K562 (cell line): ENCODE measurements around the gene ARHGEF1. TPM values are rescaled to one million over a fixed set of nuclear protein-coding genes. Genes with fewer than 3 reads are reported as not detected.

Experiments used
- ATAC-seq: fragments of 200-7000 bp; cut with Tn5 transposase; 3 replicates; pipeline ENCODE4 v1.9.1; 2020; ENCODE audit warnings: moderate library complexity
- BruUV-seq: library from RNA; stranded (reverse); fragments of 400-500 nt; replicated peaks from 2 replicates; lab custom pipeline; 2021; lab: Mats Ljungman, UMichigan
- CTCF ChIA-PET: fragments of 300-600 bp; formaldehyde crosslinking; extraction: SDS; loops from one replicate; lab custom pipeline; 2021; ENCODE audit warnings: low intra/inter-chr PET ratio; lab: Yijun Ruan, JAX
- POLR2A ChIA-PET: fragments of 300-600, 350-650 bp; sonication (Branson Sonifier 250); formaldehyde crosslinking; extraction: SDS; loops from one replicate; lab custom pipeline; 2021; ENCODE audit warnings: antibody characterized with exemption, inconsistent platforms; lab: Yijun Ruan, JAX
- DNase-seq, 4 experiments: peaks; one replicate each; pipeline versions ENCODE4 v3.0.0 to v3.0.0-alpha.2; 2011 to 2018; ENCODE audit warnings: low spot score in 3 of 4, mixed read lengths in 3 of 4; ENCODE audit errors: extremely low read depth in 1 of 4
- FAIRE-seq: peaks from 2 replicates; lab custom pipeline; 2011; peaks lifted over from hg19 to GRCh38; lab: Jason Lieb, UNC
- H2AFZ ChIP-seq: 2 replicates; pipeline ENCODE4 v1.6.0; 2011; ENCODE audit warnings: low read depth, low read length, control low read depth, inconsistent platforms
- H3K27ac ChIP-seq: fragments of 200-600 bp; 3 replicates; pipeline ENCODE4 v1.8.0; 2011; ENCODE audit warnings: low read depth, mild to moderate bottlenecking, control low read depth, inconsistent platforms, low read length, moderate library complexity, mixed read lengths; ENCODE audit errors: extremely low read depth
- H3K27me3 ChIP-seq, 2 experiments: fragments of 300-600 bp in 1 of 2; 2 replicates in 1 of 2; 3 replicates in 1 of 2; pipeline versions ENCODE4 v1.6.0 to v1.8.0; 2011; ENCODE audit warnings: inconsistent platforms in 2 of 2, low read length in 2 of 2, mild to moderate bottlenecking in 1 of 2, mixed read lengths in 1 of 2, moderate library complexity in 1 of 2; ENCODE audit not compliant: control insufficient read depth in 2 of 2, insufficient read depth in 2 of 2
- H3K36me3 ChIP-seq: fragments of 300-600 bp; 3 replicates; pipeline ENCODE4 v1.8.0; 2011; ENCODE audit warnings: mild to moderate bottlenecking, low read length, inconsistent platforms; ENCODE audit not compliant: control insufficient read depth, insufficient read depth
- H3K4me1 ChIP-seq, 2 experiments: fragments of 200-600 bp in 1 of 2; replicated peaks in 1 of 2; 2 replicates in 1 of 2; 3 replicates in 1 of 2; pipeline versions ENCODE4 v1.5.1 to v1.8.0; 2011; ENCODE audit warnings: inconsistent platforms in 2 of 2, low read length in 2 of 2, mild to moderate bottlenecking in 1 of 2, mixed read lengths in 1 of 2, moderate library complexity in 1 of 2; ENCODE audit not compliant: control insufficient read depth in 2 of 2, insufficient read depth in 2 of 2
- H3K4me2 ChIP-seq: 2 replicates; pipeline ENCODE4 v1.6.1; 2011; ENCODE audit warnings: low read length, control low read depth, inconsistent platforms, mixed read lengths; ENCODE audit not compliant: insufficient read depth
- H3K4me3 ChIP-seq: fragments of 200-600 bp; sonication (generic), shearing (Covaris generic); 2 replicates; pipeline ENCODE4 v1.5.1; 2016; ENCODE audit warnings: control low read depth, inconsistent platforms
- H3K79me2 ChIP-seq: fragments of 200-600 bp; 3 replicates; pipeline ENCODE4 v1.8.0; 2011; ENCODE audit warnings: low read length, inconsistent platforms; ENCODE audit not compliant: control insufficient read depth, insufficient read depth
- H3K9ac ChIP-seq, 2 experiments: 2 replicates each; pipeline versions ENCODE4 v1.6.0 to v1.6.1; 2011; ENCODE audit warnings: low read depth in 2 of 2, low read length in 2 of 2, control low read depth in 1 of 2, inconsistent platforms in 1 of 2, mild to moderate bottlenecking in 1 of 2, mixed read lengths in 1 of 2; ENCODE audit not compliant: insufficient read depth in 1 of 2
- H3K9me1 ChIP-seq: one replicate; pipeline ENCODE4 v1.6.0; 2011; ENCODE audit warnings: inconsistent platforms, mild to moderate bottlenecking, low read length, moderate library complexity; ENCODE audit not compliant: control insufficient read depth, insufficient read depth
- H3K9me3 ChIP-seq: replicated peaks from 2 replicates; pipeline ENCODE4 v1.5.1; 2011; ENCODE audit warnings: low read depth, low read length, inconsistent platforms; ENCODE audit not compliant: control insufficient read depth, insufficient read depth
- H4K20me1 ChIP-seq: replicated peaks from 2 replicates; pipeline ENCODE4 v1.6.1; 2011; ENCODE audit warnings: low read length, inconsistent platforms, mixed read lengths; ENCODE audit not compliant: control insufficient read depth, insufficient read depth
- ARNT ChIP-seq, 2 experiments: fragments of 450-650 bp; IDR thresholded peaks; 2 replicates each; pipeline ENCODE4 v1.6.1; 2016; ENCODE audit warnings: mild to moderate bottlenecking in 1 of 2
- HDAC1 ChIP-seq, 2 experiments: fragments of 450-650 bp; IDR thresholded peaks; 2 replicates each; pipeline ENCODE4 v1.6.1; 2016 to 2017; ENCODE audit warnings: inconsistent platforms in 1 of 2, mild to moderate bottlenecking in 1 of 2, moderate library complexity in 1 of 2
- MEIS2 ChIP-seq: fragments of 450-650 bp; IDR thresholded peaks from 2 replicates; pipeline ENCODE4 v1.6.1; 2014; ENCODE audit warnings: mild to moderate bottlenecking; ENCODE audit not compliant: partially characterized antibody
- POLR2G ChIP-seq: fragments of 200-400 bp; formaldehyde crosslinking; IDR thresholded peaks from 2 replicates; pipeline ENCODE4 v1.6.1; 2017; ENCODE audit warnings: low read depth, mild to moderate bottlenecking, antibody characterized with exemption, low read length, moderate library complexity
- POLR2H ChIP-seq: IDR thresholded peaks from 2 replicates; pipeline ENCODE4 v1.6.1; 2016; ENCODE audit warnings: missing genetic modification characterization, low read depth, mild to moderate bottlenecking, control low read depth, missing compliant biosample characterization, moderate library complexity
- THRB ChIP-seq: fragments of 450-650 bp; formaldehyde crosslinking; conservative IDR thresholded peaks from 2 replicates; pipeline ENCODE4 v1.4.0; 2022; ENCODE audit warnings: mild to moderate bottlenecking, missing genetic modification characterization
- ZBTB26 ChIP-seq: fragments of 450-650 bp; formaldehyde crosslinking; IDR thresholded peaks from 2 replicates; pipeline ENCODE4 v1.4.0; 2022; ENCODE audit warnings: missing genetic modification characterization
- ZBTB7A ChIP-seq: IDR thresholded peaks from 2 replicates; pipeline ENCODE4 v1.6.1; 2011; ENCODE audit warnings: low read depth, mild to moderate bottlenecking, low read length, moderate library complexity, borderline replicate concordance; ENCODE audit not compliant: control insufficient read depth
- ZNF277 ChIP-seq: fragments of 250-450 bp; sonication (Bioruptor Pico); IDR thresholded peaks from 2 replicates; pipeline ENCODE4 v1.8.0; 2022; ENCODE audit warnings: inconsistent platforms, mild to moderate bottlenecking, moderate library complexity, borderline replicate concordance
- ZNF282 ChIP-seq: sonication (generic); formaldehyde crosslinking; IDR thresholded peaks from 2 replicates; pipeline ENCODE4 v1.8.1; 2023; ENCODE audit warnings: missing genetic modification reagents
- WGBS: fragments of 100-300 bp; shearing (Covaris generic); methylation state at CpG from one replicate; pipeline ENCODE4 v1.1.6; 2016; ENCODE audit warnings: low coverage, mixed read lengths; ENCODE audit not compliant: insufficient coverage; ENCODE audit errors: missing lambda C conversion rate; 5-methylcytosine and 5-hydroxymethylcytosine counted together
- in situ Hi-C: fragments of 300-500 bp; cut with MboI; formaldehyde crosslinking; loops from 4 replicates; pipeline ENCODE4 v1.15.0; 2018; ENCODE audit warnings: inconsistent platforms, mixed read lengths
- intact Hi-C: fragments of 100-400 bp; cut with micrococcal nuclease; formaldehyde crosslinking; loops from 2 replicates; pipeline ENCODE4 v1.14.2; 2022
- polyA plus RNA-seq, 8 experiments: library from polyadenylated mRNA; depleted of rRNA in 4 of 8; stranded (reverse) in 5 of 8; unstranded in 3 of 8; fragments of >200 nt; fragmentation: Nextera tagmentation in 2 of 8; fragmentation: Illumina TruSeq in 1 of 8; extraction: Ambion mirVana in 2 of 8; extraction: Trizol in 1 of 8; gene quantifications; 2 replicates each; pipeline versions ENCODE4 v1.2.1 to v1.2.3, GENCODE V29; 2011 to 2014; ENCODE audit warnings: inconsistent platforms in 1 of 8, missing spikeins in 1 of 8
- total RNA-seq, 7 experiments: library from RNA; depleted of rRNA in 6 of 7; stranded (reverse); fragments of >200 nt in 6 of 7; fragmentation: Illumina TruSeq in 2 of 7; extraction: Trizol in 2 of 7; gene quantifications; 2 replicates each; pipeline versions ENCODE4 v1.2.1 to v1.2.3, GENCODE V29; 2011 to 2021; ENCODE audit warnings: low replicate concordance in 1 of 7

The ARHGEF1 gene
- total and polyA plus RNA-seq, 9 of the 15 experiments (the other 6 are each of a cell fraction or from before 2014, with no cell fraction given), result 1.9 to 149 (median 29.8) TPM

GRCh38 chr19:41947091-41947490 lies 64.1 kb downstream of the ARHGEF1 start:
- CTCF ChIA-PET, result no interaction called here
- H2AFZ ChIP-seq, result no peak overlapping the region
- no peaks in the 10 kb centered on the region for H3K27me3 ChIP-seq
- peaks cover 3% of the 10 kb centered on the region in 2 experiments; a peak in 3 of 5 replicates for H3K4me1 ChIP-seq
- ATAC-seq (no peak), FAIRE-seq (no peak)
- no peaks in the 10 kb centered on the region for H3K9me3 ChIP-seq
- no peak overlapping the region for H3K4me2 ChIP-seq
- no peaks in the 10 kb centered on the region for H4K20me1 ChIP-seq
- no TSS peak for BruUV-seq
- H3K4me3 ChIP-seq, result no peak overlapping the region
- no peaks in the 10 kb centered on the region for H3K9me1 ChIP-seq
- intact Hi-C loops (no loop called here), in situ Hi-C loops (loop anchor here (5.0 kb wide), 1 partner anchor 75 kb away; no protein-coding TSS in a partner anchor)
- peak overlapping the region in 1 of 2 experiments; percentile 50; a peak in 1 of 4 replicates for H3K9ac ChIP-seq
- H3K27ac ChIP-seq, result no peak overlapping the region
- TF ChIP-seq POLR2G, result no peak
- no peak for TF ChIP-seq ZNF282 (CRISPR knock-in tag)
- peak; percentile 40 for TF ChIP-seq MEIS2
- TF ChIP-seq, all 486 proteins: peak for 1
- POLR2A ChIA-PET, result interaction anchor here (0.9 to 1.2 kb wide), 3 partner anchors 77 to 87 kb away, joined by 3 read pairs; partner anchors contain the start of gene RPS19
- no peaks in the 10 kb centered on the region for H3K79me2 ChIP-seq
- DNase-seq, result no peak
- no peaks in the 10 kb centered on the region for H3K36me3 ChIP-seq
- 26% methylated on average over 3 of the region's 3 CpGs for WGBS

GRCh38 chr19:41951686-41952172 lies 68.7 kb downstream of the ARHGEF1 start:
- intact Hi-C loops (loop anchor here (1.0 kb wide), 1 partner anchor 78 kb away; no protein-coding TSS in a partner anchor), in situ Hi-C loops (loop anchor here (10.0 kb wide), 1 partner anchor 157 kb away; the partner anchor contains the start of gene CEACAM3)
- peak; percentile 90 for FAIRE-seq
- DNase-seq, result peak; percentile 86 to 87 (median 86)
- no peaks in the 10 kb centered on the region for H3K27me3 ChIP-seq
- H3K79me2 ChIP-seq, result no peaks in the 10 kb centered on the region
- no peaks in the 10 kb centered on the region for H3K9me3 ChIP-seq
- no peaks in the 10 kb centered on the region for H3K9me1 ChIP-seq
- POLR2A ChIA-PET, result interaction anchor here (0.6 to 1.4 kb wide), 2 partner anchors 14 to 47 kb away, joined by 3 to 5 read pairs; no protein-coding TSS in a partner anchor
- H3K27ac ChIP-seq, result no peak overlapping the region
- no peak overlapping the region for H3K9ac ChIP-seq
- 0% methylated on average over 4 of the region's 12 CpGs for WGBS
- H3K36me3 ChIP-seq, result no peaks in the 10 kb centered on the region
- H2AFZ ChIP-seq, result peak overlapping the region; percentile 94
- no TSS peak for BruUV-seq
- H3K4me1 ChIP-seq, result peaks cover 10 to 13% of the 10 kb centered on the region in 2 experiments; a peak in 4 of 5 replicates
- ATAC-seq, result peak; percentile 93
- H4K20me1 ChIP-seq, result no peaks in the 10 kb centered on the region
- peak overlapping the region; percentile 76 for H3K4me2 ChIP-seq
- CTCF ChIA-PET, result interaction anchor here (1.7 to 3.2 kb wide), 2 partner anchors 78 to 159 kb away, joined by 5 to 35 read pairs; no protein-coding TSS in a partner anchor
- H3K4me3 ChIP-seq, result no peak overlapping the region
- no peak for TF ChIP-seq ZNF277 (CRISPR knock-in tag)
- peak; percentile 62; the same call in 1 of the 2 replicates for TF ChIP-seq ZBTB7A
- 0 out of 4 replicates have a peak, but pooled peaks of 1 of the 2 experiments have one; percentile 41 for TF ChIP-seq HDAC1 (IDR thresholded peaks at IDR 0.05)
- 0 out of 2 replicates have a peak, but pooled peaks have one; percentile 48 for TF ChIP-seq ZBTB26 (CRISPR knock-in tag)
- peak; percentile 84; the same call in 1 of the 2 replicates for TF ChIP-seq THRB (CRISPR knock-in tag)
- no peak for TF ChIP-seq POLR2H
- TF ChIP-seq ARNT (IDR thresholded peaks at IDR 0.05), result no peak
